NCI-H1694 treated with DMSO at 0.1 percent for 48 hours (cell line): ENCODE data around the gene GLIPR2.
"Not testable (repeated sequence)": the region's sequence is repeated elsewhere in the genome, so short reads cannot be mapped to it uniquely, and the experiment has no call there.

Source experiments
- DNase-seq: peaks from one replicate; lab custom pipeline; 2025; lab: John Stamatoyannopoulos, UW

The GLIPR2 gene

GRCh38 chr9:36144309-36145232 is 8.0 kb downstream of the GLIPR2 start:
- no peak for DNase-seq

- no peak for DNase-seq
These were observed 9.4 kb downstream of the GLIPR2 start for GRCh38 chr9:36145970-36146369.

DNA sequence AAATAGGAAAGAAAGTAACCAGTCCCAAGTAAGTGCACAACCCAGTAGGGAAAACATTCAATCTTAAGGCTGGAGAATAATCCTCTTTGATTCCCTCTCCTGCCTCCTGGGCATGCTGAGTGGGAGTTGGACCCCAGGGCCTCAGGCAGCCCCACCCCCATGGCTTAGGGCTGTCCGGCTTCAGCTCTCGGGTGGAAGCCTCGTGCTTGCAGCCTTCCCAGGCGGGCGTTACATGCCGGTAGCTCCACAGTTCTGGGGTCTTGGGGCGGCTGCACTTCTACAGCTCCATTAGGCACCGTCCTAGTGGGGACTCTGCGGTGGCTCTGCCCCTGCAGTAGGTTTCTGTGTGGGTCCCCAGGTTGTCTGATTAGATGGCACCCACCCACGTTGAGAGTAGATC is 10.1 kb downstream of the GLIPR2 start:
- DNase-seq, result no peak

GRCh38 chr9:36147441-36148175 is 11.1 kb downstream of the GLIPR2 start:
- no peak for DNase-seq

DNA sequence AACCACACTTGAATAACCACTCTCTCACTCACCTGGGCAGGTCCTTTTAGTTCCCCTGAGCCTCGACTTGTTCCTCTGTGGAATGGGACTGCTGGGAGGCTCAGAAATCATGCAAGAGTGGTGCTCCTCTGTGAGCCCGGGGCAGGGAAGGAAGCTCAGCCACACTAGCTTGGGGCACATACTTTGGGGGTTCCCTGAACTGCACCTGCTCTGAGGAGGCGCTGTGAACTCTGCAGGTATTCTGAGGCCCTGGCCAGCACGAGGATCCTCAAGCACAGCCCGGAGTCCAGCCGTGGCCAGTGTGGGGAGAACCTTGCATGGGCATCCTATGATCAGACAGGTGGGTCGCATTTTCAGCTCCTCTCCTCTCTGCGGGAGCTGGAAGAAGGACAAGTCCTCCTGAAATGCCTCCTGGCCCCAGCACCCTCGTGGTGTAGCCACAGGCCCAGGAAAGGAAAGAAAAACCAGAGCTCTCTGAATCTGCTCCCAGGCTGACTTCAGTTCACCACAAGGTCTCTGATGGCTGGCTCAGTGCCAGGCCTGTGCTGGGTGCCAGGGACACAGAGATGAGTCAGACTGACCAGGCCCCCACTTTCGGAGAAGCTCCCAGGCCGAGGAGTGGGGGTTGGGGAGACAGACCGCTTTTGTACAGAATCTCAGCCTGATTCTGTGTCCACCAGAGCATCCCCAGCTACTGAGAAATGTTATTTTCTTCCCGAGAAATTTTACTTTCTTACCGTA is 11.9 kb downstream of the GLIPR2 start:
- no peak for DNase-seq

DNA sequence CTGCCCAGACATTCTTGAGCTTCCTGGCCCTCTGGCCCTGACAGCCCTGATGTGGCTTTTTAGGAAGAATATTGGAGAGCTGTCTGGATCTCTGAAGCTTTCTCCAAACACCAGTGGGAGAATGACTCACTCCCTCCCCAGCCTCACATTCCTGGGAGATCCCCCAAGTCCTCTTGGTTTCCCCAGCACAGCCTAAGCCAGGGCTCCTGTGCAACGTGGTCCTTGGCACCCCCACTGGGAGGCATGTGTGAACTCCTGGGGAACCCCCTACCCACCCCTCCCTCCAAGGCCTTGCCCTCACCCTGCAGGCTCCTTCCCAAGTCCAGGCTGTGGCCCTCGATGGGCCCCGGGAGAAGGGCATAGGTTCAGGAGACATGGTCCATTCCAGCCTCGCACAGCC is 12.7 kb downstream of the GLIPR2 start:
- no peak for DNase-seq

- DNase-seq, result no peak
These were observed 14.2 kb downstream of the GLIPR2 start for GRCh38 chr9:36150574-36151315.

- DNase-seq, result no peak
These were observed 15.0 kb downstream of the GLIPR2 start for GRCh38 chr9:36151316-36152210.

DNA sequence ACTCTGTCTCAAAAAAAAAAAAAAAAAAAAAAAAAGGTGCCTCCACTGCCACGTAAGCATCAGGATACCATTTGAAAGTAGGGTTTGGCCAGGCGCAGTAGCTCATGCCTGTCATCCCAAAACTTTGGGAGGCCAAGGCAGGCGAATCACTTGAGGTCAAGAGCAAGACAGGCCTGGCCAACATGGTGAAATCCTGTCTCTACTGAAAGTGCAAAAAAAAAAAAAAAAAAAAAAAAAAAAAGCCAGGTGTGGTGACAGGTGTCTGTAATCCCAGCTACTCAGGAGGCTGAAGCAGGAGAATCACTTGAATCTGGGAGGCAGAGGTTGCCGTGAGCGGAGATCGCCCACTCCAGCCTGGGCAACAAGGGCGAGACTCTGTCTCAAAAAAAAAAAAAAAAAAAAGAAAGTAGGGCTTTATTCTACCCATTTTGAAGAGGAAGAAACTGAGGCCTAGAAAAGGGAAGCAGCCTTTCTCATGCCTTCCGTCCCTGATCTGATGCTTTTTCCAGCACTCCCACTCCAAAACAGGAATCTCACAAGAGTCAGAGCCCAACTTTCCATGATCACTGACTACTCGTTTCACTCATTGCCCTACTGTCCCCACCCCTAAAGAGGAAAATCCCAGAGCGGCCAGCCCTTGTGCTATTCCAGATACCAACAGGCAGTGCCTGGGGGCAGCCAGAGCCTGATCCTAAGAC is 16.4 kb downstream of the GLIPR2 start:
- DNase-seq, result no peak

DNA sequence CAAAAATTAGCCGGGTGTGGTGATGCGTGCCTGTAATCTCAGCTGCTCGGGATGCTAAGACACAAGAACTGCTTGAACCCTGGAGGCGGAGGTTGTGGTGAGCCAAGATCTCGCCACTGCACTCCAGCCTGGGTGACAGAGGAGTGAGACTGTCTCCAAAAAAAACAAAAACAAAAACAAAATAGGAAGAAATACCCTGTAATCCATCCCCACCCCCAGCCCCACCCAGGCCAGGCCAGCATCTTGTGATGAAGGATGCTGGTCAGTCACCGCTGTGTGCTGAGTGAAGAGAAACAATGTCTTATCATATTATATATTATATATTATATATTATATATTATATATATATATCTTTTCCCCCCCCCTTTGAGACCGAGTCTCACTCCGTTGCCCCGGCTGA is 17.2 kb downstream of the GLIPR2 start:
- DNase-seq, result no peak

DNA sequence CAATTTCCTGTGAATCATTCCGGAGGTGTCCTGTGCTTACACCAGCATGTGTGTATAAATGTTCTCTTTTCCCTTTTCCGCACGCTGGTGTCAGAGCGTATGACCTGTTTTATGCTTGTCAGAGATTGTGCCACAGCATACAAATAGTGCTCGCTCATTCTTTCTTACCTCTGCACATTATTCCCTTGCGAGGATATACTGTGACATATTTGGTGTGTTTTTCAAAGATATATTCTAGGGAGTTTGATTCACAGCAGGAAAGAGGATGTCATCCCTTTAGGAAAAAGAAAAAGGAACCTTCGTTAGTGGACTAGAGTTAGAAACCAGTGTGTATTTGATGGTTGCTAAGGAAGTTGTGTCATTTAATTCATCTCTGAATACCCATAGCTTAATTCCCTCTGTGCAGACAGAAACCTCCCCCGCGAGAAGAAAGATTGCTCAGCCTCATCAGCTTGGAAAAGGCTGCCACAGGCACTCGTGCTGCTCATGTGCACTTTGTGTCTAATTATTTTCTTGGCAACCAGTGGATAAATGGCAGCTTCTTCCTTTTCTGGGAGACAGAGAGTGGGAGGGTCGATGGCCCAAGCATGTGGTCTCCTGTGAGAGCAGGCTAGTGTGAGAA is 17.9 kb downstream of the GLIPR2 start:
- no peak for DNase-seq

DNA sequence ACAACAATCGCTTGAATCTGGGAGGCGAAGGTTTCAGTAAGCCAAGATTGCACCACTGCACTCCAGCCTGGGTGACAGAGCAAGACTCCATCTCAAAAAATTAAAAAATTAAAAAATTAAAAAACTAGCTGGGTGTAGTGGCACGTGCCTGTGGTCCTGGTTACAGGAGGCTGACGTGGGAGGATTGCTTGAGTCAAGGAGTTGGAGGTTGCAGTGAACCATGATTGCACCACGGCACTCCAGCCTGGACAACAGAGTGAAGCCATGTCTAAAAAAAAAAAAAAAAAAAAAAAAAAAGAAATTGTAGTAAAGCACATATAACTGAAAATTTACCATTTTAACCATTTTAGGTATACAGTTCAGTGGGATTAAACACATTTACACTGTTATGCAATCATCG is 19.6 kb downstream of the GLIPR2 start:
- no peak for DNase-seq

DNA sequence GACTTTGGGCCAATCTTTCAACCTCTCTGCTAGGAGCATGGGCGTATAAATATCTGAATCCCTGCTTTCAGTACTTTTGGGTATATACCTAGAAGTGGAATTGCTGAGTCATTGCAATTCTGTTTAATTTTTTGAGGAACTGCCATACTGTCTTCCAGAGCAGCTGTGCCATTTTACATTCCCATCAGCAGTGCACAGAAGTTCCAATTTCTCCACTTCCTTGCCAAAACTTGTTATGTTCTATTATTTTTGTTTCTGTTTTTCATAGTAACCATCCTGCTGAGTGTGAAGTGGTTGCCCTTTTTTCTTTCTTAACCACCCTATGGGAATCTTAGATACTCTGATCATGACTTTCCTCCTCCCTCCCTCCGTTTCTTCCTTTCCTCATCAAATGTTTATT is 21.6 kb downstream of the GLIPR2 start:
- DNase-seq, result no peak

- DNase-seq, result no peak
These were observed 22.4 kb downstream of the GLIPR2 start for GRCh38 chr9:36158917-36159316.

DNA sequence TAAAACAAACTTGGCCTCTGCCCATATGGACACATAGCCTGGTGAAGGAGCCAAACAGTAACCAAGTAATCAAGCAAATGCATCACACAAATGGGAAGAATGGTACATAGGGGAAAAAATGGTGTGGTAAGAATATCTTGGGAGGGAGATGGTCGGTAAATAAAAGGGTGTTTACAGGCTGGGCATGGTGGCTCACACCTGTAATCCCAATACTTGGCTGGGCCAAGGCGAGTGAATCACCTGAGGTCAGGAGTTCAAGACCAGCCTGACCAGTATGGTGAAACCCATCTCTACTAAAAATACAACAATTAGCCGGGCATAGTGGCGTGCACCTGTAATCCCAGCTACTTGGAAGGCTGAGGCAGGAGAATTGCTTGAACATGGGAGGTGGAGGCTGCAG is 23.0 kb downstream of the GLIPR2 start:
- DNase-seq, result not testable (repeated sequence)

- DNase-seq, result not testable (repeated sequence)
These were observed 23.6 kb downstream of the GLIPR2 start for GRCh38 chr9:36160126-36160525.

GRCh38 chr9:36161187-36161586 is 24.7 kb downstream of the GLIPR2 start:
- DNase-seq, result no peak

DNA sequence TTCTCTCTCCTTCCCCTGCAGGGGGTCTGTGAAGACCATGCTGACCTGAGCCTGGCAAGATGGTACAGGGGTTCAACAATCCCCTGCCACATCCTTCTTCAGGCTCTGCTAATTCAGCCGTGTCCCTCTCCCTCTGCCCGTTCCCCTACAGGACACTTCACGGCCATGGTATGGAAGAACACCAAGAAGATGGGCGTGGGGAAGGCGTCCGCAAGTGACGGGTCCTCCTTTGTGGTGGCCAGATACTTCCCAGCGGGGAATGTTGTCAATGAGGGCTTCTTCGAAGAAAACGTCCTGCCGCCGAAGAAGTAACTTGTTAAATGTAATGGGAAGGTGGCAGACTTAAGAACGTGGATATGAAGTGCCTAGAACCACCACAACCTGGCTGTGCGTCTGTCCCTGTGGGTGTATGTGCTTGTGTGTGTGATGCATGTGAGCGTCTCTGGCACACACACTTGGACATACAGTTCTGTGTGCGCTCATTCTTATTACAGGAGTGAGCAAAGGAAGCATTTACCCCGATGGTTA is 25.7 kb downstream of the GLIPR2 start:
- DNase-seq, result no peak

- no peak for DNase-seq
These were observed 26.7 kb downstream of the GLIPR2 start for GRCh38 chr9:36163049-36163785.
